22Rv1 (cell line): ENCODE results near the gene ALG9.
A peak's percentile ranks its signal among the peaks of the same experiment; 100 is the strongest.
"Not testable (repeated sequence)": the region's sequence is repeated elsewhere in the genome, so short reads cannot be mapped to it uniquely, and the experiment has no call there.

Experiments
- H3K27ac ChIP-seq: fragments of 450-650 bp; 2 replicates; pipeline ENCODE4 v1.5.1; 2017
- CTCF ChIP-seq: fragments of 450-650 bp; IDR thresholded peaks from 2 replicates; pipeline ENCODE4 v1.5.1; 2017; ENCODE audit warnings: mild to moderate bottlenecking
- ZFX ChIP-seq: fragments of 450-650 bp; IDR thresholded peaks from 2 replicates; pipeline ENCODE4 v1.6.1; 2017; ENCODE audit warnings: antibody characterized with exemption, borderline replicate concordance

ALG9 gene

GRCh38 chr11:111908639-111909305, 37.4 kb upstream of the ALG9 start:
- H3K27ac ChIP-seq, result no peak overlapping the region
- TF ChIP-seq ZFX (no peak), CTCF (no peak)

- no peak overlapping the region for H3K27ac ChIP-seq
- no peak for TF ChIP-seq CTCF
- no peak for TF ChIP-seq ZFX
Observed at GRCh38 chr11:111906680-111907079, 35.3 kb upstream of the ALG9 start.

GRCh38 chr11:111905411-111905810, 34.0 kb upstream of the ALG9 start:
- H3K27ac ChIP-seq, result no peak overlapping the region
- TF ChIP-seq ZFX (no peak), CTCF (no peak)

- no peak overlapping the region for H3K27ac ChIP-seq
- TF ChIP-seq ZFX (no peak), CTCF (no peak)
Observed at GRCh38 chr11:111886844-111887243, 15.5 kb upstream of the ALG9 start.

DNA sequence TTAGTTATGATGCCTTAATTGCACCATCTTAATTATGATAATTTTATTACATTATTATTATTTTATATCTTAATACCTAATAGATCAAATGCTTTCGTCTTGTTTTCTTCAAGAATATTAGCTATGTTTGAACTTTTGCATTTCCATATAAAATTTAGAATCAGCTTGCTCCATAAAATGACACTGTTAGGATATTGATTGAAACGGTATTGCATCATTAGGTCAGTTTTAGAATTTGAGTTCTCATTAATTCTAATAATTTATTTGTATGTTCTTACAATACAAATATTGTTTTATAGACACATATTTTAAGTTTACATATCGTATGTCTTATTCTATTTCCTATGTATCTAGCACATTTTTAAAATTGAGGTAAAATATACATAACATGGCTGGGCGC, 14.7 kb upstream of the ALG9 start:
- H3K27ac ChIP-seq, result no peak overlapping the region
- TF ChIP-seq ZFX (no peak), CTCF (no peak)

- not testable (repeated sequence) for H3K27ac ChIP-seq
Observed at GRCh38 chr11:111885053-111885452, 13.7 kb upstream of the ALG9 start.

DNA sequence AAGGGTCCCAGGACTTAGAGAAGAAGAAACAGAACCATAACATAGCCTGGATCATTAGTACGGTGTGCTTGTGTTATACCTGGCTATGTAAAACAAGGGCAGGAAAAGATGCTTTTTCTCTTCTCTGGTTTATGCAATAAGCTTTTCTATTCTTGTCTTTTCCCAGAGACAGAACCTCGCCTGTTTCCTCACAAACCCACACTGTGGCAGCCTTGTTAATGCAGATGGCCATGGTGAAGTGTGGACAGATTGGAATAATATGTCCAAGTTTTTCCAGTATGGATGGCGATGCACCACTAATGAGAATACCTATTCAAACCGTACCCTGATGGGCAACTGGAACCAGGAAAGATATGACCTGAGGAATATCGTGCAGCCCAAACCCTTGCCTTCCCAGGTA, 10.8 kb upstream of the ALG9 start:
- TF ChIP-seq CTCF (no peak), ZFX (no peak)
- no peak overlapping the region for H3K27ac ChIP-seq

DNA sequence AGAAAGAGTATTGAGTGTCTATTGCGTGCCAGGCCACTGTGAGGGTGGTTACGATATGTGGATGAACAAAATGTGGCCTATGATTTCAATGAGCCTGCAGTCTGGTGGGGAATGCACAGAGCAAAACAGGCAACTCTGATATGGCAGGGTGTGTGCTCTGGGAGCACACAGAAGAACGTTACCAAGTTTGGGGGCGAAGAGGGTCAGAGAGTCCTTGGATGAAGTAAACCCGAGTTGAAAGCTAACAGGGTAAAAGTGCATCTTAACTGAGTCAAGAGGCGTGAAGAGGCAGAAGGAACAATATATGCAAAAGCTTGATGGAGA, 8.2 kb upstream of the ALG9 start:
- peak overlapping the region; percentile 98 for H3K27ac ChIP-seq
- TF ChIP-seq CTCF, result no peak
- no peak for TF ChIP-seq ZFX
